HG02870 (cell line): ENCODE data around the gene IL20RA.

Source experiments
- ATAC-seq: cut with Tn5 transposase; IDR thresholded peaks from one replicate; pipeline ENCODE4 v1.9.1; 2021; ENCODE audit warnings: mild to moderate bottlenecking, moderate library complexity; ENCODE audit not compliant: unreplicated experiment

Gene IL20RA

DNA sequence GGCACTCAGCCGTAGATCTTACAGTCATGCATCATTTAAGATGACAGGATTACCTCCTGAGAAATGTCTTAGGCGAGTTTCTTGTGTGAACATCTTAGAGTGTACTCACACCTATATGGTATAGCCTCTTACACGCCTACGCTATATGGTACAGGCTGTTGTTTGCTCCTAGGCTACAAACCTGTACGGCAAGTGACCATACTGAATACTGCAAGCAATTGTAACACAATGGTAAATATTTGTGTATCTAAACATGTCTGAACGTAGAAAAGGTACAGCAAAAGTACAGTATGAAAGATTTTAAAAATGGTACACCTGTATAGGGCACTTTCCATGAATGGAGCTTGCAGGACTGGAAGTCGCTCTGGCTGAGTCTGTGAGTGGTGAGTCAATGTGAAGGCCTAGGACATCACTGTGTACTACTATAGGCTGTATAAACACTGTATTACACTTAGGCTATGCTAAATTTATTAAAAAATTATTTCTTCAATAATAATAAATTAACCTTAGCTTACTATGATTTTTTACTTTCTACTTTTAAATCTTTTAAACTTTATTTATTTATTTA lies 541 bp upstream of the IL20RA start:
- no peak for ATAC-seq

DNA sequence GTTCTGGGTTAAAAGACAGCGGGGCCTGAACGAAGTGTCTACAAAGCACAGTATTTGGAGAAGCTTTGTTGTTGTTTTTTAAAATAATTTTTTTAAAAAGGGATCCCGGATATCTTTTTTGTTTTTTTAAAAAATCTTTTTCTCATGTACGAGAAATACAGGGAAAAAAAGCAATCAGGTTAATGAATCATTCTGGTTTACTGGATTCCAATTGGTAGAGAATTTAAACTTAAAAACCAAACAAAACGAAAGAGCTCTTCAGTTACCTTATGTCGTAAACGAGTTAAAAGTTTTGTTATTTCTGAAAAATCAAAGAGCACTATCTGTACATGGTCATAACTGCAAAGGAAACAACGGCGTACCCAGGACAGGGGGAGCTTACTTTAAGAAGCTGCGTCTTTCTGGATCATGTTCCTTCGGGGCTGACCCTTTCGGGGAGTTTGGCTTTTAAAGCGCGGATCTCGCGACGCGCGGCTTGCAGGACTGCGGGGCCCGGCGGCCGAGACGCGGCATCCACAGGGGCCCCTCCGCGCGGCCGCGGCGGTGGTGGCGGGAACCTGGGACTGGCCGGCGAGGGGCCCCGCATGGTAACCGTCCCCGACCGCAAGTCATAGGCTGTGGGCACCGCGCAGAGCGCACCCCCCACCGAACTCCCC lies 927 bp downstream of the IL20RA start:
- no peak for ATAC-seq

DNA sequence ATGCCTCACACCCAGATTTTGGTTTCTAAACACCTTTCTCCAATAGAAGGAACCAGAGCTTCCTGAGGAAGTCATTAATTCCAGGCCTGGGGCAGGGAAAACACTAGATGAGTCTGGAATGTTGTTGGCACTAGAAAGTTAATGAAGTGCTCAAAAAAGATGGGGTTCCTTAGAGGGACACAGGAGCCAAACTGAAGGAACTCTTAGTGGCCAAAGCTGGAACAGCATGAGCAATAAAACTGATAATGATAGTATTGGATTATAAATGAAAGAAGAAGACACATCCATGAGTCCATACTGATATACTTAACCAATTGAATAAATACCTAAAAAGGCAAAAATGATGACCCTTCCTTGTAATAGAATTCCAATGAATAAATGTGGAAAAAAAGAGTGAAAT lies 4.4 kb downstream of the IL20RA start:
- ATAC-seq = no peak

DNA sequence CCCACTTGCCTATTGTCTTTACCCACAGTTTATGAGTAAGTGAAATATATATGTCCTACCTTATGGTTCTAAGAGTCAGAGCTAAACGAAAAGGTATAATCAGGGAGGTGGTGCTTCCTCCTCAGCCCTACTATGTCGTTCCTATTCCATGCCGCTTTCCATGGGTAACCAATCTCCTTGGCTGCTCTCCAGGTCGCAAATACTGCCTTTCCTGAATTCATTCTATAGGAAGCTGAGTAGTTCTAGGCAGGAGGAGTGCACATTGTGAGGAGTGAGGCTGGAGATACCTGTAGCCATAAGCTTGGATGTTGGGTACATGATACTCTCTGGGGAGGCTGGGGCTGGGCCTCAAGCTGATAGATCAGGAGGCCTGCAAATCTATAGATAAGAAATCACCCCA lies 5.8 kb downstream of the IL20RA start:
- ATAC-seq = no peak

DNA sequence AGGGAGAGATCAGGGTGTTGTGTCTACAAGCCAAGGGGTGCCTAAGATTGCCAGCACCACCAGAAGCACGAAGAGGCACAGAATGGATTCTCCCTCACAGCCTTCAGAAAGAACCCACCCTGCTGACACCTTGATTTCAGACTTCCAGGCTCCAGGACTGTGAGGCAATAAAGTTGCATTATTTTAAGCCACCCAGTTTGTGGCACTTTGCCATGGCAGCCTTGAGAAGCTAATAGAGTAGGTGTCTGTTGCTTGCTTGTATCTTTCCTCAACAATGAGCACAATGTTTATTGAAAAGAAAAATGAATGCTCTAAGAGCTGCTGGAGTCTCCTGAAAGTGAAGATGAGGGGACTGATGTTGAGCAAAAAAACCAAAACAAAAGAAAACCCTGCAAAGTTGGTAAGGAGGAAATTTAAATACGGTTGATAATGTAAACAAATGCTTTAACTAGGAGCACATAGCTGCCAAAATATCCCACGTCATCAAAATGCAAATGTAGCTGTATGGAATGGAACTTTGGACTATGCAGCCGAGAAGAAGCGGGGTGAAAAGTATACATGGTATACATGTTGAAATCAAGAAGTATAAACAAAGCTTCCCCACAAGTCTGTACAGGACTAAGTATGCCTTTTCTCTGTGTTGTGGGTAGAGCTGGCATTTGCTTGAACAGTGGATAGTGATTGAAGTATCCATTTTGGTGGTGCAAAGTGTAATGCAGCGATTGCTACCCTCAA lies 8.0 kb downstream of the IL20RA start:
- ATAC-seq = no peak

DNA sequence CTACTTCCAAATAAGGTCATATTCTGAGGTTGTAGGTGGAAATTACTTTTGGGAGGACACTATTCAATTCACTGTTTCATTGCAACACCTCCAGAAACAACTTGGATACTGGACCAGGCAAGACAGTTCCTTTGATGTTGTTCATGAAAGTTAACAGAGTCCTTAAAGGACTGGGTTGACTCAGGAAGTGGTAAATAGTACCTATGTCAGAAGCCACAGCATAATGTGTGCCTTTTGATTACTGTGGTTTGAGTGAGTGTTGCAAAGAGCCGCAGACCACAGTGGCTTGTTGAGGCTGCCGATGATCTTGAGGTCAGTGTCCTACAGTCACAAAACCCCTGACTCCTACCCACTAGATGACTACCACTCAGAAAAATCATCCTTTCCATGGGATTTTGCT lies 10.9 kb downstream of the IL20RA start:
- ATAC-seq = peak; percentile 100

DNA sequence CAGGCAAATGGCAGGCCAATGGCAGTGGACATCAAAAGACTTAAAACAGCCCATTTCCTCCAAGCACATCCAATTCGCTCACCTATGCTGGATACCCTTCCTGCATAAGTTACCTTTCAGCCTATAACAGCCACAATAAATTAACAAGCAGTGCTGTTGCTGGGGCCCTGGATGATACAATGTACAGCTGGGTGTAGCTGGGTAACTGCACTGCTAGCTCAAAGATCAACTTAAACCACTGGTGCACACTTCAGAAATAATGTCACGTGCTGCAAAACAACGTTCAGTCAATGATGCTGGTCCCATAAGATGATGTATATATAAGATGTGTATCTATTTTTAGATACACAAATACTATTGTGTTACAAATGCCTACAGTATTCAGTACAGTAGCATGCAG lies 13.6 kb downstream of the IL20RA start:
- no peak for ATAC-seq

DNA sequence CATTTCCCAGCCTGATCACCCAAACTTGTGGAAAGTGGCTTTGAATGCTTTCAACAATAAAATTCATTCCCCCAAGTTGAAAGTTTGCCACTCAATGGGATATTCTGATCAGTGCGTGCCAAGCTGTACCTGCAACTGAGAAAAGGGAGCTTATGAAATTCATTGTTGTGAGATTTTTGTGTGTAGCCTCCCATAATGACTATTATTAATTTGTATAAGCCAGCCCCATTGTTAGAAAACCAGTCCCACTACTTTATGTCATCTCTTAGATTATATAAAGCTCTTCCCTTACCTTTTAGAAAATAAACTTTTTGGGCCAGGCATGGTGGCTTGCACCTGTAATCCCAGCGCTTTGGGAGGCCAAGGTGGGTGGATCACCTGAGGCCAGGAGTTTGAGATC lies 15.9 kb downstream of the IL20RA start:
- no peak for ATAC-seq

DNA sequence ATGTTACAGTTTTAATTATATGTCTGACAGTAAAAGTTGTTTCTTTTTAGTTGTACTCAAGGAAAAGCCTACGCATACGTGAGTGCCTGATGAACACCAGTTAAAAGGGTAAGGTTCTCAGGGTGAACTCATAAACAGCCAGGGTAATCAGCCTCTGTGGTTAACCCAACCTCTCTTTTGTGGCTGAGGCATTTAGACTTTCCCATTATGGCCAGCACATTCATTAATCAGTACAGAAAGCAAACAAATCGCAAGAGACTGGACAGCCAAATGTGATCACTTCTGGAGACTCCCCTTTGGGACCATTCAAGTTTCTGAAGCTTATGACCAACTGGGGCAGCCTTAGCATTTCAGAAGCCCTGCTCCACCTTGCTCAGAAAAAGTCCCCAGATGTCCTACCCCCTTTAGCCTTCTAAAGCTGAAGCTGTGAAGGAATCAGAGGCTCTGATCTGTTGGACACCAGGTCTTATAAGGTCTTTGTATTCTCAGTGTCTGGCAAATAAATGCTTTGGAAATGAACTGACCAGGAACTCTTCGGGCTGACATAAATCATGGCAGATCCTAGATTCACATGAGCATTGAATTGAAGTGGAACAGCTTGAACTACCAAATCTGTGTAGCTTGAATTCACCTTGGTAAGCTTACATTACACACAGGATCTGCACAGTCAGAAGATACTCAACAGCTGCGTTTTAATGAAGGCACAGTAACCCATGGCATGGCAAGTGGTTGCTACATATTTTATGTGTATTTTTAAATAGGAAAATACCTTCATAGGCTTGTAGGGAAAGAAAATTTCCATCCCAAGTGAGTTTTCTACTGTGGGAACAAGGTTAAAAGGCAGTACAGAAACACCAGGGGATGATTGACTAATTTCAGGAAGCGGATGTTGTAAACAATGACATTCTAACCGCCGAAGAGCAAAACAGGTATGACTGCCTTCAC lies 18.7 kb downstream of the IL20RA start:
- ATAC-seq = no peak

DNA sequence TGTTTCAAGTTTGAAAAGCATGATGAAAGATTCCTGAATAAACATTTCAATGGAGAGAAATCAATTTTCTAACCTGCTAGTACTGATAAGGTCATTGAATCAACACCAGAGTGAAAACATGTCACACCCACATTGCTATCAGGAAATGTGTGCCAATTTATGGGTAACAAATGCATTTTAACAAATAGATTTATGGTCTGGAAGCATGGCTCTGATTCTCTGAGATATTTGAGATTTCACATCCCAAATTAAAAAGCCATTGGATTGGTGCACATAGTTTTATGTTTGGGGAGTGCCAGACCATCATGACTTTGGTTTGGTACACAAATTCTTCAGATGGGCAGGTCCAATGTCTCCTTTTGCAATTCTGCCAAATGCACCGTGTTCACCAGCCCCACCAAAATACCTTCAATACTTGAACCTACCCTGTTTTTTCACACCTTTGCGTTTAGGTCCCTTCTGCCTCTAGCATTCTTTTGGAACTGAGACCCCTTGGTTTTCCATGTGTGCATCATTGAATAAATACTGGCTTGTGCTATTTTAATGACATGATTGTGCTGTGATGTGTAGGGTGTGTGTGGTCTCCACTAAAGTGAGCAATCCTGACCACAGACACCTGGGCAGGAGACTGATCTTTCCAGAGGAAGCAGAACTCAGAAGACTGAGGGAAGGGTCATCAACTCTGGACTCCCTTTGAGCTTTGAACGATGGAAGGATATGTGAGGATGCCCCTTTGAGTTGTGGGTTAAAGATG lies 20.4 kb downstream of the IL20RA start:
- no peak for ATAC-seq

DNA sequence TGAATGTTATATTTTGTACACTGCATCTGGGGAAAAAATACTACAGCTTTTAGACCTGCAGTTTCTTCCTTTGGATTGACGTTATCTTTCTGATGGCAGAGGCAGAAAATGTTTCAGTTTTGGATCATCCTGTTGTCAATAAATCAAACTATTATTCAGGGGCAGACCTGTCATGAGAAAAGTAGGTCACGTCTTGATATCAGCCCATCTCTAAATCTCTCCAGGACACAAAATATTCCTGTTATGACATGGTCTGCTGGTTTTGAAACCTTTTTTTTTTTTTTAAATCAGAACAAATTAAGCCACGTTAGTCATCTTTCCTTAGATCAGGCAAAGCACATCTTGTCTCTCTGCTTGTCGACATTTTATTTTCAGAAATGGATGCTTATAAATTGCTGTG lies 24.0 kb downstream of the IL20RA start:
- ATAC-seq = no peak

DNA sequence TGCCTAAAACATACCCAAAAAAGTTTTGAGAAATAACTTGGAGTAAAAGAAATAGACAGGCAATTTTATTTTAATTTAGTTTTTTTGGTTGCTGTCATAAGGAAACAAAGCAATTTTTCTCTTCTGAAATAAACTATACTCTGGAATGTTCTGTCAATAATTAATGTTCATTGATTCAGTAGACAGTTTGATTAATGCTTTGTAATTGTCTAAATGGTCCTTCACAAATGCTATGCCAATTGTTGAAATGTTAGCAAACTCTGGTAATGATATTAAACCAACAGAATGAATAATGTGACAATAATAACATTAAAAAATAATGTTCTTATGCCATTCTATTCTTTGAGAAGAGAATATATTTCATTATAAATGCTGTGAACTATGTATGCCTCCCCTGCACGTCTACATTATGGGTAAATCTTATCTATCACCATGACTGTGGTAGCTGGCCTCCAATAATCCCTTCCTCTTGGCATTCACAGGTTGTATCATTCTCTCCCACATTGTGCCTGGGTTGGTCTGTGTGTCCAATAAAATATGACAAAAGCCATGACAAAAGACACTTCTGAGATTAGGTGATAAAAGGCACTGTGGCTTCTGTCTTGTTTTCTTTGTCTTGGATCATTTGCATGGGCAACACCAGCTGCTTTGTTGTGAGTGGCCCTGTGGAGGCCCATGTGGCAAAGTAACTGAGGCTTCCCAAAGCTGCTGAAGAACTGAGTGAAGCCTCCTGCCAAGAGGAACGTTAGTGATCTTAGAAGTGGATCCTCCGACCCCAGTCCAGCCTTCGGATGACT lies 25.1 kb downstream of the IL20RA start:
- no peak for ATAC-seq

DNA sequence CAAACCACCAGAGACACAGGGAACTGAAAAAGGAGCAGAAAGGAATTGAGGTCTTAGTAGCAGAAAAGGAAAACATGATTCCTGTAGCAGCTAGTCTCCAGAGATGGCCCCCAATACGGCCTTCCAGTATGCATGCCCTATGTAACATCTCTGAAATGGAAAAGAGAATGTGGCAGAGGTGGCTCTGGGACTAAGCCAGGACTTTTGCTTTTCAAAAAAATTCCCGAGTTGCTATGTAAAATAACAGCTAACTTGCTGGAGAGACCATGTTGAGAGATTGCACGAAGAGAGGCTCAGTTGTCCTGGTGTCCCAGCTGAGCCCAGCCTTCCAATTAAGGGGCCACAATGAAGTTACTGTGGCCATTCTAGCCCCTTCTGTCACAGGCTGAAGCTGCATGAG lies 27.7 kb downstream of the IL20RA start:
- no peak for ATAC-seq

DNA sequence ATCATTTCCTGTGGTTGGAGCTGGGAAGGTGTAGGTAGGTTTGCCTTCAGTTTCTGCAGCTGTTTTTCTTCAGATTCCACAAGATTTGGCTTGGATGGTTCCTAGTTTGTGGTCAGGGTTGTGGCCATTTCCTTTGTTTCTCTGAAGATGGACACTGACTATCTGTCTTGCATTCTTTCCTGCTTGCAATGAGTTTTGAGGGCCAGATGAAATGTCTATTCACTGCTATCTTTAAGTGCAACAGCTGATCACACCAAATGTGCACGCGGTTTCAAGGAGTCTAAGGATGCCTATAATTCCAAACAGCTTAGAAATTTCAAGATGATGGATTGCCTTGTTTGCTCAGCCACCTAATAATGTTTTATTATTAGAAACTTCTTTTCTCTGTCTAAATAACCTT lies 28.4 kb downstream of the IL20RA start:
- no peak for ATAC-seq

DNA sequence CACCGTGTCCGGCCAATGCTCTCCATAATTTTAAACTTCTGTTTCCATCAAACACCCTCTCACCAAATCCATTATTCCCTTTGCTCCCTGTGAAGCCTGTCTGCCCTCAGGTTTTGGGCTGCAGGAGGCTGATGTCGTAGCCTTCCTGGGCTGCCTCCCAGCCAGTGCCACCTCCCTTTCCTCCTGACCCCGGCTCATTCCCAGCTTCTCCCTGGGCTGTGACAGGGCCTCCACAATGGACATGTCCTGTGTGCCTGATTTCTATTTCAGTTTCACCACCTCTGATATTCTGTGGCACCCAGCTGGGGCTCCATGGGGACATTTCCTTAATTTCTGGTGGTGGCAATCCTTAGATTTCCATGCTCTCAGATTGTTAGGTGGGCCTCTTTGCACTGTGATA lies 28.8 kb downstream of the IL20RA start:
- no peak for ATAC-seq

DNA sequence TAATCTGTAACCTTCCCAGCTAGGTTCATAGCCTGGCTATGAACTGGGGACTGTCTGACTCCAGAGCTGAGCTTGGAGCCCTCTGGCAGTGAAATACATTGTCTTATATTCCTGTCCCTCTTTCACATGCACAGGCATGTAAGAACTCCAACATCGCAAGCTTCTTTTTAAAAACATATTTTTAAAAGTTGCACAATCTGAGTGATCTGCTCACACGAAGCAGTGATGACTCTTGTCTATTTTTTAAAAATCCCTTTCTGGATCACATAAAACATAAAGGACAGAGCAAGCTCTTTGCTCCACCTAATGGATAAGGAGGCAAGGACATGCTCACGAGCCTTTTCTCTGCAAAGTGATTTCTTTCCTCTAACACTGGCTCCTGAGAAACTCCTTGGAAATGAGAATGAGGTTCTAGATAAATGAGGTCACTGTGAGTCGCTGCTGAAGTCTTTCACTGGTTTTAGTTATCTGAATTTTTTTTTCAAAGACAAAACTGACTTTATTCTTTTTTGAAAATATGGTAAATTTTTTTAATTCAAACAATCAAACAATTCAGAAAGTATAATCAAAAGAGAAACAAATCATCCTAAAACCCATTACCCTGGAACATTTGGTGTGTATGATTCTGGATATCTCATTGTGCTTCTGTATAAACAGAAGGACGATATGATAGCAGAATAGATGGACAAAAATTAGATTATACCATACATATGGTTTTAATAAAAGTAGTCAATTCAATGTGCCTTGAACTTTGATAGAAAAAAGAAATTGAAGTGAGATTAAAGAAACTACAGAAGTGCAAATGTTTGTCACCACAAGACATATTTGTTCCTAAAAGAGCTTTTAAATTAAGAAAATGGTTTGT lies 30.8 kb downstream of the IL20RA start:
- ATAC-seq = no peak

DNA sequence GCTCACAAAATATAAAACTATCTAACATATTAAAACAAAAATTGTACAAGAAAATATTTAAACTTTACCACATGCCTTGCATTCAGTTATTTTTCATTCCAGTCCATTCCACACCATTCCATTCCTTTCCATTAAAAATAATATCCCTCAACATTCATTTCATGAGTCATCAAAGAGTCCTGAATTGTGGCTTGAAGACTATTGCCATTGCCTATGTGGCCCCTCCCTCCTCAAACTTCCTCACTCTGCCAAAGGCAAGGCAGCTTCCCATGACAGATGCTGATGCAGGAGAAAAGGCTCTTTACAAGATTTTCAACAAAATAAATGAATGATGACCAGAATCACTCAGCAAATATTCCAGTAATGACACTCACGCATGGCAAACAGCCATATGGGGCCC lies 31.7 kb downstream of the IL20RA start:
- ATAC-seq = no peak

DNA sequence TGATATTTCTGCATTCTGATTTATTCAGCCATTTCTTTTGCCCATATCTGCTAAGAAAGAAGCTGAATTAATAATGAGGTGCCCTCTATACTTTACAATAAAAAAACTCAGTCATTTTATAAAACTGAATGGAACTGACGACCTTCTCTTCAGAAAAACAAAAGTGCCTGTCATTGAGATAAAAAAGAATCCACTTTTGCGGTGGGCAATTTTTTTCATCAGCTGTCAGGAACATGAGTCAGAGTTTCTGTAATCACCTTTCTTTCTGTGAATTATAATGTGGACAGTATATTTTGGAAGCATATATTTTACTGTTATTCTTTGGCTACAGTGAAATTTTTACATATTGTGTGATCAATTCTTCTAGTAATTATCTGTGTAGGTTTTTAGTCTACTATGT lies 33.4 kb downstream of the IL20RA start:
- ATAC-seq = no peak

DNA sequence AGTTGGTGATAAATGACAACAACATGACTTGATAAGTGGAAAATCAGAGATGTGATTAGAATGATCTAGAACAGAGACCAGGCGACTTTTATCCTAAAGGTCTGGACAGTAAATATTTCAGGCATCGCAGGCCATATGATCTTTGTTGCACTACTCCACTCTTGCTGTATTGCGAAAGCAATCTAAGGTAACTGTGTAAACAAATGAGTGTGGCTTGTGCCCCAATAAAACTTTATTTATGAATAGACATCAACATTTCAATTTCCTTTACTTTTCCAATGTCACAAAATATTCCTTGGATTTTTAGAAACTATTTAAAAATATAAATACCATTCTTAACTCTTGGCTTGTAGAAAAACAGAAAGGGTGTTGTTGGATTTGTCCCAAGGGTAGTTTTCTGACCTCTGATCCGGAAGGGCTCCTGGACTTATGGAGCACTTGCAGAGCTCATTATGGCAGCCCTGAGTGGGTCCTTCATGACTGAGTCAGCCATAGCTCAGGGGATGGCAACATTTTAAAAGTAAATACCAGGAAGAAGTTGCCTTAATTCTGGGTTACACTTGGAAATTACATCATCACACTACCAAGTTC lies 34.5 kb downstream of the IL20RA start:
- ATAC-seq = no peak
